ENCODE data around the gene TMCO2. TPM values are rescaled to one million over a fixed set of nuclear protein-coding genes. Genes with fewer than 3 reads are reported as not detected.
A peak's percentile ranks its signal among the peaks of the same experiment; 100 is the strongest.

Gene TMCO2
- total RNA-seq, 3 donors from 2014 or later (not counting 1 experiment from before 2014, with no cell fraction given): not detected

GRCh38 chr1:40255231-40255630, 7.5 kb downstream of the TMCO2 start:
- Histone ChIP-seq H3K4me3 (ENCODE audit: low read length) (no peak overlapping the region), H3K27ac (ENCODE audit: low read length) (no peak overlapping the region), H3K27me3 (ENCODE audit: control insufficient read depth, insufficient read depth, low read length) (no peaks in the 10 kb centered on the region), H3K4me1 (ENCODE audit: control insufficient read depth, insufficient read depth, low read length) (peaks cover 19% of the 10 kb centered on the region), H3K9me3 (ENCODE audit: control insufficient read depth, insufficient read depth, low read length) (no peaks in the 10 kb centered on the region), H3K36me3 (ENCODE audit: control insufficient read depth, insufficient read depth, low read length) (peaks cover 3% of the 10 kb centered on the region)
- Mint-ChIP-seq H3K27ac (no peak overlapping the region), H3K4me3 (no peak overlapping the region), H3K4me1 (peaks cover 25 to 26% of the 10 kb centered on the region in 2 donors), H3K9me3 (no peaks in the 10 kb centered on the region), H3K27me3 (ENCODE audit: low read depth in 2 of 2) (no peaks in the 10 kb centered on the region), H3K36me3 (no peaks in the 10 kb centered on the region)
- ATAC-seq (no peak), DNase-seq (no peak)
- TF ChIP-seq CTCF (IDR thresholded peaks at IDR 0.05): no peak
- intact Hi-C loops (cut with micrococcal nuclease): loop anchor here (5.0 kb wide), 3 partner anchors 62 to 147 kb away; partner anchors contain the start of genes COL9A2 and RLF

- Mint-ChIP-seq H3K4me3 (peak overlapping the region; percentile 98), H3K4me1 (peaks cover 20 to 21% of the 10 kb centered on the region in 2 donors), H3K36me3 (no peaks in the 10 kb centered on the region), H3K9me3 (no peaks in the 10 kb centered on the region), H3K27me3 (ENCODE audit: low read depth in 2 of 2) (no peaks in the 10 kb centered on the region), H3K27ac (peak overlapping the region; percentile 98 to 100)
- no peak for TF ChIP-seq CTCF (IDR thresholded peaks at IDR 0.05)
- DNase-seq (peak in 1 of 2 donors; percentile 17), ATAC-seq (no peak)
- peak overlapping the region; percentile 86 for H3K27ac ChIP-seq (ENCODE audit: low read length)
- peaks cover 19% of the 10 kb centered on the region for H3K4me1 ChIP-seq (ENCODE audit: control insufficient read depth, insufficient read depth, low read length)
- H3K9me3 ChIP-seq (ENCODE audit: control insufficient read depth, insufficient read depth, low read length): no peaks in the 10 kb centered on the region
- intact Hi-C loops (cut with micrococcal nuclease): loop anchor here (5.0 kb wide), 3 partner anchors 61 to 146 kb away; partner anchors contain the start of genes COL9A2 and RLF
- WGBS (ENCODE audit: insufficient coverage): 51% methylated on average over 2 of the region's 6 CpGs
- peaks cover 16% of the 10 kb centered on the region for H3K36me3 ChIP-seq (ENCODE audit: control insufficient read depth, insufficient read depth, low read length)
- H3K27me3 ChIP-seq (ENCODE audit: control insufficient read depth, insufficient read depth, low read length): no peaks in the 10 kb centered on the region
- peak overlapping the region; percentile 99 for H3K4me3 ChIP-seq (ENCODE audit: low read length)
Measured at GRCh38 chr1:40256401-40257084, 8.8 kb downstream of the TMCO2 start.

- no peak for TF ChIP-seq CTCF (IDR thresholded peaks at IDR 0.05)
- Histone ChIP-seq H3K36me3 (ENCODE audit: control insufficient read depth, insufficient read depth, low read length) (peaks cover 22% of the 10 kb centered on the region), H3K4me1 (ENCODE audit: control insufficient read depth, insufficient read depth, low read length) (peaks cover 19% of the 10 kb centered on the region), H3K9me3 (ENCODE audit: control insufficient read depth, insufficient read depth, low read length) (no peaks in the 10 kb centered on the region), H3K27me3 (ENCODE audit: control insufficient read depth, insufficient read depth, low read length) (no peaks in the 10 kb centered on the region), H3K4me3 (ENCODE audit: low read length) (peak overlapping the region; percentile 99), H3K27ac (ENCODE audit: low read length) (peak overlapping the region; percentile 86)
- under 1% methylated on average over 16 of the region's 16 CpGs for WGBS (ENCODE audit: insufficient coverage)
- Mint-ChIP-seq H3K27ac (peak overlapping the region; percentile 98 to 100), H3K27me3 (ENCODE audit: low read depth in 2 of 2) (no peaks in the 10 kb centered on the region), H3K9me3 (no peaks in the 10 kb centered on the region), H3K36me3 (peaks cover 4% of the 10 kb centered on the region), H3K4me3 (peak overlapping the region; percentile 98), H3K4me1 (peaks cover 17 to 22% of the 10 kb centered on the region in 2 donors)
- intact Hi-C loops (cut with micrococcal nuclease): loop anchor here (5.0 kb wide), 3 partner anchors 60 to 145 kb away; partner anchors contain the start of genes COL9A2 and RLF
- DNase-seq (no peak), ATAC-seq (no peak)
Measured at GRCh38 chr1:40257313-40257687, 9.6 kb downstream of the TMCO2 start.
